ENCODE data around the gene ARHGEF1.
A peak's percentile ranks its signal among the peaks of the same experiment; 100 is the strongest.
"Not testable (repeated sequence)": the region's sequence is repeated elsewhere in the genome, so short reads cannot be mapped to it uniquely, and the experiment has no call there.

The ARHGEF1 gene

GRCh38 chr19:41935760-41936415 is 52.9 kb downstream of the ARHGEF1 start:
- TF ChIP-seq CTCF (IDR thresholded peaks at IDR 0.05; ENCODE audit: low read depth, low read length): no peak

GRCh38 chr19:41936416-41936850 is 53.4 kb downstream of the ARHGEF1 start:
- no peak for TF ChIP-seq CTCF (IDR thresholded peaks at IDR 0.05; ENCODE audit: low read depth, low read length)
- H3K4me3 ChIP-seq (ENCODE audit: low read depth, low read length): no peak overlapping the region

More at GRCh38 chr19:41935760-41936415, 52.9 kb downstream of the ARHGEF1 start:
- H3K4me3 ChIP-seq (ENCODE audit: low read depth, low read length): no peak overlapping the region

GRCh38 chr19:41936961-41937360 is 54.0 kb downstream of the ARHGEF1 start:
- no peak for TF ChIP-seq CTCF (IDR thresholded peaks at IDR 0.05; ENCODE audit: low read depth, low read length)
- H3K4me3 ChIP-seq (ENCODE audit: low read depth, low read length): no peak overlapping the region

- no peak overlapping the region for H3K4me3 ChIP-seq (ENCODE audit: low read depth, low read length)
Measured at GRCh38 chr19:41937525-41938468, 54.8 kb downstream of the ARHGEF1 start.

GRCh38 chr19:41939209-41939608 is 56.2 kb downstream of the ARHGEF1 start:
- not testable (repeated sequence) for H3K4me3 ChIP-seq (ENCODE audit: low read depth, low read length)

More at GRCh38 chr19:41937525-41938468, 54.8 kb downstream of the ARHGEF1 start:
- no peak for TF ChIP-seq CTCF (IDR thresholded peaks at IDR 0.05; ENCODE audit: low read depth, low read length)

GRCh38 chr19:41939861-41940730 is 57.1 kb downstream of the ARHGEF1 start:
- H3K4me3 ChIP-seq (ENCODE audit: low read depth, low read length): peak overlapping the region; percentile 63
- no peak for TF ChIP-seq CTCF (IDR thresholded peaks at IDR 0.05; ENCODE audit: low read depth, low read length)

- peak overlapping the region; percentile 63 for H3K4me3 ChIP-seq (ENCODE audit: low read depth, low read length)
- no peak for TF ChIP-seq CTCF (IDR thresholded peaks at IDR 0.05; ENCODE audit: low read depth, low read length)
Measured at GRCh38 chr19:41940731-41941409, 57.9 kb downstream of the ARHGEF1 start.

Data from WI38 (cell line).